ENCODE results near the gene C6orf163.

C6orf163 gene

DNA sequence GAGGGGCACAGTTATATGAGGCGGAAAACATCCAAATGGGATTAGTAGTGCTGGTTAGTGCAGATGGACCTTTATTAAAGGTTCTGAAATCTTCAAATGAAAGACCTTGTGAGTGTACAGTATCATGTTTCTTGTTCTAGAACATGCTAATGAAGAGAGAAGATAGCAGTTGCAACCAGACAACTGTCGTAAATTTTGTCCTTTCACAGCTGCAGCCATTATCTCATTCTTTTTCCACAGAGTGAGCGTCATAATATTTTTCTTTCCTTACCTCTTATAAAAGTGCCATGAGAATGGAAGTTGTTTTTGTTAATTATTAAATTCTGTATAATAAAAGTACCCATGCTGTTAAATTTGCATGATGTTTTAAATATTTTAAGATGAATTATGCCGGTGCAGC lies 4.4 kb upstream of the C6orf163 start:
- H3K27me3 Mint-ChIP-seq (ENCODE audit: low read depth) = no peaks in the 10 kb centered on the region

DNA sequence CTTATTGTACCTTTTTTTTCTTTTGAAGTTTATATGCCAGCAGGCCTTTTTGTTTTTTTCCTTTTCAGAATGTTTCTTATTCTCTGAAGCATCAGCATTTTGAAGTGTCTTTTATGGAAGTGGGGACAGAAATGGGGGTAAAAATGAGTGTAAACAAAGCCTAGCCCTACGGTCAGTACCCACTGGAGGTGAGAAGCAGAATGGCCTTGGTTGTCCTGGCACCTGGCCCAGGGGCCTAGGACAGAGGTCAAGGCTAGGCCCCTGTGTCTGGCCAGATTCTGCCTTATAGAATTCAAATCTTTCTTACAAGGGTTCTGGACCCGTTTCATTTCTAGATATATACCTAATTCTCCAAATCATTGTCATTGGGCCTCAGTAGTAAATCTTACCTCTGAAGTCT lies 3.5 kb upstream of the C6orf163 start:
- Mint-ChIP-seq H3K9me3 (no peaks in the 10 kb centered on the region), H3K4me3 (no peak overlapping the region), H3K4me1 (ENCODE audit: low read depth) (no peaks in the 10 kb centered on the region), H3K36me3 (ENCODE audit: low read depth) (no peaks in the 10 kb centered on the region), H3K27ac (no peak overlapping the region), H3K27me3 (ENCODE audit: low read depth) (no peaks in the 10 kb centered on the region)

More for the DNA sequence above, 4.4 kb upstream of the C6orf163 start:
- no peaks in the 10 kb centered on the region for H3K36me3 Mint-ChIP-seq (ENCODE audit: low read depth)
- H3K4me3 Mint-ChIP-seq = no peak overlapping the region
- H3K4me1 Mint-ChIP-seq (ENCODE audit: low read depth) = no peaks in the 10 kb centered on the region
- H3K27ac Mint-ChIP-seq = no peak overlapping the region
- H3K9me3 Mint-ChIP-seq = no peaks in the 10 kb centered on the region

DNA sequence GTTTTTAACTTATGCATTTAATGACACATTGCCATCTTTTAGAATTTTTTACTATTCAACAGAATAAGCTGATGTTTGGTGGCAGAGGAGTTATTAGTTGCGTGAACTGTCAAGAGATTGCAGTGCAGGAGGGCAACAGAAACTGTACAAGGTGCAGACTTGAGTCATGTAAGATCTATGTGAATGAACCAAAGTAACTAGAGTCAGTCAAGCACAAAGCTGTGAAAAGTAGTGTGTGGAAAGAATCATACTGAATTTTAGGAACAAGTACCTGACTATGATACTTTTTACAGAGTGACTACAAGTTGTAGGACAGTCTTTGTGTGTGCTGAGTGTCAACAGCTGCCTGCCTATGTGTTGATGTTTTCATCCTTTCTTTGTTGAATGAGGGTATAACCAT lies 2.7 kb upstream of the C6orf163 start:
- Mint-ChIP-seq H3K4me3 (no peak overlapping the region), H3K36me3 (ENCODE audit: low read depth) (no peaks in the 10 kb centered on the region), H3K27me3 (ENCODE audit: low read depth) (no peaks in the 10 kb centered on the region), H3K9me3 (no peaks in the 10 kb centered on the region), H3K27ac (no peak overlapping the region), H3K4me1 (ENCODE audit: low read depth) (no peaks in the 10 kb centered on the region)

DNA sequence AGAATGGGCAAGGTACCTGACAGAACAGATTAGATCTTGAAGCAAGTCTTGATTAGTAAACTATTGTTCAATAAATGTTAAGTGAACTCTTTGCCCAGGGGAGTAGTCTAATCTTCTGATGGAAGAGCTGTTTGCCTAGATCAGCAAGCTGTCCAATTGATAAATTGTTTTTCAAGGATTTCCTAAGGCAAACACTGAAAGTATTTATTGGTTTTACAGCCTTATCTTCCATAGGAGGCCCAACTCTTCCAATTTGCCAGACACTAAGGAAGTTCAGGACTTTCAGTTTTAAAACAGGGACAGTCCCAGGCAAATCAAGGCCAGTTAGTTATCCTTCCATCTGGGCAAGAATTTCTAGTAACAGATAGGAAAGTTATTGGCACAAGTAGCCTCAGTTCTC lies 1.8 kb upstream of the C6orf163 start:
- Mint-ChIP-seq H3K27ac (no peak overlapping the region), H3K4me3 (no peak overlapping the region)

DNA sequence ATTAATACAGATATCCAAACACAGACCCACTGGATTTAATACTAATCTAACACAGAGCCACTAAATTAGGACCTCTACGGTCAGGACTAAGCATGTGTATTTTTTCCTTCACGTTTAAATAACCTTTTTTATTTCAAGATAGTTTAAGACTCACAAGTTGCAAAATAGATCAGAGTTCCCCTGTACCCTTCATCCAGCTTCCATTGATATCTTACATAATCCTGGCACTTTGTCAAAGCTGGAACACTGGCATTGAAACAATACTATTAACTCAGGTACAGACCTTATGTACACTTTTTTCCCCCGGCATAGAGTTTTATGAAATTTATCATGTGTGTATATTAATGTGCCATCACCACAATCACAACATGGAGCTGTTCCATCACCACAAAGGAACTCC lies 2.1 kb downstream of the C6orf163 start:
- Mint-ChIP-seq H3K27me3 (ENCODE audit: low read depth) (no peaks in the 10 kb centered on the region), H3K4me3 (no peak overlapping the region), H3K36me3 (ENCODE audit: low read depth) (no peaks in the 10 kb centered on the region), H3K27ac (no peak overlapping the region), H3K9me3 (no peaks in the 10 kb centered on the region), H3K4me1 (ENCODE audit: low read depth) (no peaks in the 10 kb centered on the region)

More for the DNA sequence above, 1.8 kb upstream of the C6orf163 start:
- H3K36me3 Mint-ChIP-seq (ENCODE audit: low read depth) = no peaks in the 10 kb centered on the region
- no peaks in the 10 kb centered on the region for H3K4me1 Mint-ChIP-seq (ENCODE audit: low read depth)
- no peaks in the 10 kb centered on the region for H3K27me3 Mint-ChIP-seq (ENCODE audit: low read depth)
- H3K9me3 Mint-ChIP-seq = no peaks in the 10 kb centered on the region

DNA sequence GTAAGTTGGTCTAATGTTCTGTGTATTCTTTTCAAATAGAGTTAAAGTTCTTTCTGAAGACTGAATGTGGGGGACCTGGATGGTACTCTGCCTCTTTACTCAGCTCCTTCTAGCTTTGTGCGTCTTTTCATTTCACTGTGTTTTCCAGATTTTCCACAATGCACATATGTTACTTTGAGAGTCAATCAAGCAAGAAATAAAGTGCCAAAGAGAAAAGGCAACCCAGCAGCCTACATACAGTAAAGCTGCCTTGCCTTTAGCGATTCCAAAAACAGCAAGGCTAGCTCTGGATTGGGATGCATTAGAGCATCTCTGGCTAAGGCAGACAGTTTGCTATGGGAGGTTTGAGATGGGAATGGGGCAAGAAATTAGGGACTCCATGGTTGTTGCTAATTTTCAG lies 5.3 kb downstream of the C6orf163 start:
- H3K9me3 Mint-ChIP-seq = no peaks in the 10 kb centered on the region
- no peak overlapping the region for H3K4me3 Mint-ChIP-seq
- H3K4me1 Mint-ChIP-seq (ENCODE audit: low read depth) = no peaks in the 10 kb centered on the region
- H3K36me3 Mint-ChIP-seq (ENCODE audit: low read depth) = no peaks in the 10 kb centered on the region
- no peak overlapping the region for H3K27ac Mint-ChIP-seq
- no peaks in the 10 kb centered on the region for H3K27me3 Mint-ChIP-seq (ENCODE audit: low read depth)

DNA sequence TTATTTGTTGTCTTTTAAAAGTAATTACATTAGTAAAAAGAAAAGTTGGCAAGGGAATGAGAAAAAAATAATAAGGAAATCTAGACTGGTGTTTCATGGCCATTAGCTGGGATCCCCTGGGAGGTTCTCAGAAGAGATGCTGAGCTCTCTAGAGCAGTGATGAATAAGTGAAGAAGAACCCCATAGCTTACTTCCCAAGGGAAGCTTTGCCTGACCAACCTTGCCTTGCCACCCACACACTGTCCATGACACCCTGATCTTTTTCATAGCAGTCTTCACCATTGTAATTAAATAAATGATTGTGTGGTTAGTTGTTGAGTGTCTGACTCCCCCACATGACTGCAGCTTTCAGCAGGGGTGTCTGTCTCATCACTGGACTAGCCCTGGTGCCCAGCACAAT lies 5.9 kb downstream of the C6orf163 start:
- Mint-ChIP-seq H3K36me3 (ENCODE audit: low read depth) (no peaks in the 10 kb centered on the region), H3K9me3 (no peaks in the 10 kb centered on the region), H3K27me3 (ENCODE audit: low read depth) (no peaks in the 10 kb centered on the region), H3K4me3 (no peak overlapping the region), H3K27ac (no peak overlapping the region), H3K4me1 (ENCODE audit: low read depth) (no peaks in the 10 kb centered on the region)

DNA sequence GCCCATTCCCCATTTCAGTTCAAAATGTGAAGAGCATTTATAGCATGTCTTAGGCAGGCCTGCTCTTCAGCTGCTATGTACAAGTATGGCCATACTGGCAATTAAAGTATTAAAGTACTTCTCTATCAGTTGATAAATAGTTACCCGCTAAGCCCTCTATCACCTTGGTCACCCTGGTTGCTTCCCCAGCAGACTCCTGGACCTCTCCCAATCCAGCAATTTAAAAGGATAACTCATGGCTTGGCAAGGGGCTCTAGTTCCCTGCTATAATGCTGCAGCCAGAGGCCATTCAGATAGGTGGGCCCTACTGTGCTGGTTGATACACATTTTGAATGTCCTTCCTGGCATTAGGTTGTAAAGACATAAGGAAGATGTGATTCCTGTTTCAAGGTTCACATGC lies 7.0 kb downstream of the C6orf163 start:
- no peaks in the 10 kb centered on the region for H3K4me1 Mint-ChIP-seq (ENCODE audit: low read depth)
- no peaks in the 10 kb centered on the region for H3K9me3 Mint-ChIP-seq
- no peak overlapping the region for H3K4me3 Mint-ChIP-seq
- H3K36me3 Mint-ChIP-seq (ENCODE audit: low read depth) = peaks cover 1% of the 10 kb centered on the region
- H3K27me3 Mint-ChIP-seq (ENCODE audit: low read depth) = no peaks in the 10 kb centered on the region
- no peak overlapping the region for H3K27ac Mint-ChIP-seq

DNA sequence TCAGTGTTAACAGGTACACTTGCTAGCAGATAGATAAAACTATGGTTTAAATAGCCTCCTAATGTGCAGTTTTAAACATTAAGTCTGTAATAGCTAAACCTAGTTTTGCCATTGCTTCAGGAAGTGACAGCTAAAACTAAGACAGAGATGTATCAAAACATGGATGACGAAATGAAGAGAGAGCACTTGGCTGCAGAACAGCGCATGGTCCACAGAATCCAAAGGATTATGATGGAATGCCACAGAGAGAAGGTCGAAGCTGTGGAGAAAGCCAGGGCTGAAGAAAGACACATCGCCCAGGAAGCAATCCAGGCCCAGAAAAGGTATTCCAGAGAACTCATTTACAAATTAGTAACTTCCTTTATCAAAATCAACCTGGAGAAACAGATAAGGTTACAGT lies 11.6 kb downstream of the C6orf163 start:
- Mint-ChIP-seq H3K4me3 (no peak overlapping the region), H3K27ac (no peak overlapping the region), H3K27me3 (ENCODE audit: low read depth) (no peaks in the 10 kb centered on the region), H3K4me1 (ENCODE audit: low read depth) (no peaks in the 10 kb centered on the region), H3K36me3 (ENCODE audit: low read depth) (peaks cover 1% of the 10 kb centered on the region), H3K9me3 (no peaks in the 10 kb centered on the region)

DNA sequence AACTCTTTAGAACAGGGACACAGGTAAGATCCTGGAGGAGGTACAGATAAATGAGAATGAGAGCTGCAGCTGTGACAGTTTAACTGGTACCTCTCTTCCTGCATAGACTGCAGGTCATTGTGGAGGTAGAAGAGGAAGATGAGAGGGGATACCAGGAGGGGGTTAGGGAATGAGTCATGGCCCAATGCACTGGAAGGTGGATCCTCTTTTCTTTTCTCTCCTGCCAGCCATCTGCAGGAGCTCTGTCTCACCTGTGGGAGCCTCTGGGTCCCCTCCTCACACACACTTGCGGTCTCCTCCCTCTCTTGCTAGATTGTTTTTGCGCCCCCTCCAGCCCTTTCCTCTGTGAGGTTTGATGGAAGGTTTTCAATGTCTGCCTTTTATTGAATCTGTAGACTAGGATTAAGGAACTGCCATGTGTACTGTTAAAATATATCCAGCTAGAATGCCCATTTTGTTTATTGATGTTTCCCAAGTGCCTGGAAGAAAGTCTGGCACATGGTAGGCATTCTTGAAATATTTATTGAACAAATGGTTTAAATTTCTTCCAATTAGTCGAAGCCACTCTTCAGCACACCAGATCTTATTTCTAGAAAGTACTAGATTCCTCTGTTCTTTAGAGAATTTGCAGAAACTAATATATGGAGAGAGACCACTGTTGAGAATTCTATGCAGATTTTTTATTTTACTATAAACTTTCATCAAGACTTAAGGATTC lies 13.0 kb downstream of the C6orf163 start:
- Mint-ChIP-seq H3K4me3 (no peak overlapping the region), H3K9me3 (peaks cover 4% of the 10 kb centered on the region), H3K36me3 (ENCODE audit: low read depth) (peaks cover 1% of the 10 kb centered on the region), H3K4me1 (ENCODE audit: low read depth) (no peaks in the 10 kb centered on the region), H3K27me3 (ENCODE audit: low read depth) (no peaks in the 10 kb centered on the region), H3K27ac (no peak overlapping the region)

DNA sequence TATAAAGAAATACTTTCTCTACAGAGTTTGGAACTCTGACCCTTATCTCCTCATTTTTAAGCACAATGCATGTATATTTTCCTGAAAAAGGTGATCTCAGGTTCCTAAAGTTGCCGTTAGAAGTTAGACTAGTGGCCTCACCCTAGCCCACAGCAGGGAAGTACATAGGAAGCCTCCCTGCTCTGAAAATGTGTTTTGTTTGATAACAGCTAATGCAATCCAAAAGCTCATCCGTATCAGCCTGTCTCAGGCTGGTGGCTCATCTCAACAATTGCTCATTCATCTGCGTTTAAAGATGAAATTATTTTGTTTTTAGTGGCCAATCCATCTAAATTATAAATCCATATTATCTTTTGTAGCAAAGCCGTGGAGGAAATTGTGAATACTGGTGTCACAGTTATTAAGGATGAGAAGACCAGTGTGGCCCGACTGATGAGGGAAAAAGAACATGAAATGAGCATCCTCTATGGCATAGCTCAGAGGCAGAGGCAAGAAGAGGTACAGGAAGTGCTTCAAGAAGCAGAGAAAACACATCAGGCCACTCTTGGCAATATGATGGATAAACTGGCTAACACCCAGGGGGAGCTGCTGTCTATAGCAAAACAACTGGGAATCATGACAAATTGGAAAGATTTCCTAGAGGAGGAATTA lies 20.1 kb downstream of the C6orf163 start:
- Mint-ChIP-seq H3K4me3 (no peak overlapping the region), H3K27me3 (ENCODE audit: low read depth) (no peaks in the 10 kb centered on the region), H3K9me3 (peaks cover 15% of the 10 kb centered on the region), H3K4me1 (ENCODE audit: low read depth) (no peaks in the 10 kb centered on the region), H3K36me3 (ENCODE audit: low read depth) (peaks cover 4% of the 10 kb centered on the region), H3K27ac (no peak overlapping the region)

DNA sequence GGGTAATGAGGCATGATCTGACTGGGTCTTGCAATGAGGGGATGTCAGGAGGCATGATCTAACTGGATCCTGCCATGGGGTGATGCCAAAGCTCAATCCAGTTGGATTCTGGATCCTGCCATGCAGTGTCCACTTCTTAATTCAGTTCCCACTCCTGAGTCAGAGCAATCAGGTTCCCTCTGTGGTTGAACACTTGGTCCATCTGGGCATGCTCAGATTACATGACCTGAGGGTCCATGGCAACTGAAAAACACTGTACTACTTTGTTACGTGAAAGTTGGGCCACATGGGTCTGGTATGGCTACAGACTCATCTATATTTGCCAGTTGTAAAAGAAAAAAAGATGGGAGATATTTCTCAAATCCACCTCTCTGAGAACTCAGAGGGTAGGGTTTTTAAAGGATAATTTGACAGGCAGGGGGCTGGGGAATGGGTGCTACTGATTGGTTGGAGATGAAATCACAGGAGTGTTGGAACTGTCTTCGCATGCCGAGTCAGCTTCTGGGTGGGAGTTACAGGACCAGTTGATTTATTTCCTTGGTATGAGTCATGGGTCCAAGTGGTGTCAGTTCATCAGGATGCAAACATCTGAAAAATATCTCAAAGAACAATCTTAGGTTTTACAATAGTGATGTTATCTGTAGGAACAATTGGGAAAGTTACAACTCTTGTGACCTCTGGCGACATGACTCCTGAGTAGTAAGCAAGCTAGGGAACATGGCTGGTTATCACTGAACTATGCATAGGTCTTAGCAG lies 21.6 kb downstream of the C6orf163 start:
- Mint-ChIP-seq H3K27me3 (ENCODE audit: low read depth) (no peaks in the 10 kb centered on the region), H3K4me3 (no peak overlapping the region), H3K27ac (no peak overlapping the region), H3K4me1 (ENCODE audit: low read depth) (no peaks in the 10 kb centered on the region), H3K36me3 (ENCODE audit: low read depth) (peaks cover 4% of the 10 kb centered on the region), H3K9me3 (peaks cover 17% of the 10 kb centered on the region)

DNA sequence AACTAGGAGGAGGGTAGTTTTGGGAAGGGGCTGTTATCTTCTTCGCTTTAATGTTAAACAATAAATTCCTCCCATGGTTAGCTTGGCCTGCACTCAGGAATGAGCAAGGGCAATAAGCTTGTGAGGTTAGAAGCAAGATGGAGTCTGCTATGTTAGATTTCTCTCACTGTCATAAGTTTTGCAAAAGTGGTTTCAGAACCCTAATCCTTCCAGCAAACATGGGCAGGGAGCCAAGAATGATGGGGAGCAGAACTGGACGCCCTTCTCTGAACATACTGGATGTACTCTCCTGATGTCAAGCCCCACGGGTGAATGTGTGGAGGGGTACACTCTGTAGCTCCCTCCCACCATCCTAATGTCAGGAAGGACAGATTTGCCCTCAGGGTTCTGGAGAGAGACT lies 22.3 kb downstream of the C6orf163 start:
- Mint-ChIP-seq H3K36me3 (ENCODE audit: low read depth) (peaks cover 4% of the 10 kb centered on the region), H3K4me1 (ENCODE audit: low read depth) (no peaks in the 10 kb centered on the region), H3K9me3 (peaks cover 17% of the 10 kb centered on the region), H3K27me3 (ENCODE audit: low read depth) (no peaks in the 10 kb centered on the region), H3K4me3 (no peak overlapping the region), H3K27ac (no peak overlapping the region)

DNA sequence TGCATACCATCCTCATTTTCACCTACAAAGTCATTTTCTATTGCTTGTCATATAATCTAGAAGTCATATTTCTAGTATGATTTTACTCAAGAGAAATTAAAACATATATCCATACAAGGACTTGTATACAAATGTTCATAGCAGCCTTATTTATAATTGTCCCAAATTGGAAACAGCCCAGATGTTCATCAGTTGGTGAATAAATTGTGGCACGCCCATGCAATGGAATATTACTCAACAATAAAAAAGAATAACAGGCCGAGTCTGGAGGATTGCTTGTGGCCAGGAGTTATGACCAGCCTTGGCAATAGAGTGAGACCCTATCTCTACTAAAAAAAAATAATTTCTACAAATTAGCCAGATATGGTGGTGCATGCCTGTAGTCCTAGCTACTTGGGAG lies 28.8 kb downstream of the C6orf163 start:
- no peak overlapping the region for H3K27ac Mint-ChIP-seq
- H3K4me1 Mint-ChIP-seq (ENCODE audit: low read depth) = no peaks in the 10 kb centered on the region
- H3K4me3 Mint-ChIP-seq = no peak overlapping the region
- H3K27me3 Mint-ChIP-seq (ENCODE audit: low read depth) = no peaks in the 10 kb centered on the region
- H3K36me3 Mint-ChIP-seq (ENCODE audit: low read depth) = no peaks in the 10 kb centered on the region
- peaks cover 3% of the 10 kb centered on the region for H3K9me3 Mint-ChIP-seq

DNA sequence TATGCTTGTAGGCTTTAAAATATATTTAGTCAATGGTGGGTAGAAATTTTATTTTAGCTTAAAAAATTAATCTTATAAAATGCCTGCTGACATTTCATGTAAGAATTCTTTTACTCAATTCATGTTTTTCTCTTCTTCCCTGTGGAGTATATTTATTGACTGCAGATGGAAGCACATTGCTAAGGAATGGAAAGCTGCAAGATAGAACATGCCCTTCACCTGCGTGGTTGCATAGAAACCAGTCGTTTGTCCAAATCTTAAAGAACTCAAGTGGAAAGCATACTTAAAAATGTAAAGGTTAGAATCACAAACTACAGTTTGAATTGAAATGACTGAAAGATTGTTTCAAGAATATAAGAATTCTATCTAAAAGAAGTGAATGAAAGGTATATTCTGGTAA lies 30.7 kb downstream of the C6orf163 start:
- no peaks in the 10 kb centered on the region for H3K27me3 Mint-ChIP-seq (ENCODE audit: low read depth)
- no peaks in the 10 kb centered on the region for H3K36me3 Mint-ChIP-seq (ENCODE audit: low read depth)
- peaks cover 4% of the 10 kb centered on the region for H3K4me1 Mint-ChIP-seq (ENCODE audit: low read depth)
- no peak overlapping the region for H3K4me3 Mint-ChIP-seq
- H3K27ac Mint-ChIP-seq = no peak overlapping the region
- no peaks in the 10 kb centered on the region for H3K9me3 Mint-ChIP-seq

All from T-helper 1 cell treated with Interleukin-12 subunit alpha and Interleukin-12 subunit beta and Interleukin-4 antibody, amounts not matched to agents 30 μg/mL and 1 μg/mL, for 36 hours (primary cell).